EL (cell line): ENCODE data around the gene DGCR8.

Experiments used
- DNase-seq: peaks from one replicate; pipeline ENCODE4 v3.0.0-alpha.2; 2016

Gene DGCR8

GRCh38 chr22:20079745-20080444, at the start of gene DGCR8:
DGCR8 (plus strand) TSS chr22:20080241; CDS start chr22:20085964, 5,723 bp downstream.
- DNase-seq = peak; percentile 94

GRCh38 chr22:20031732-20032406, 48.2 kb upstream of the DGCR8 start:
- no peak for DNase-seq

GRCh38 chr22:20032407-20032991, 47.5 kb upstream of the DGCR8 start:
- DNase-seq = no peak

- DNase-seq = no peak
These were observed 46.9 kb upstream of the DGCR8 start for GRCh38 chr22:20033045-20033706.

GRCh38 chr22:20034143-20034542, 45.9 kb upstream of the DGCR8 start:
- DNase-seq = no peak

GRCh38 chr22:20035375-20036083, 44.5 kb upstream of the DGCR8 start:
- DNase-seq = no peak

- DNase-seq = no peak
These were observed 44.0 kb upstream of the DGCR8 start for GRCh38 chr22:20036084-20036482.

- no peak for DNase-seq
These were observed 43.3 kb upstream of the DGCR8 start for GRCh38 chr22:20036535-20037392.

- DNase-seq = no peak
These were observed 42.6 kb upstream of the DGCR8 start for GRCh38 chr22:20037419-20037818.

GRCh38 chr22:20038574-20038973, 41.5 kb upstream of the DGCR8 start:
- no peak for DNase-seq

GRCh38 chr22:20039683-20040325, 40.2 kb upstream of the DGCR8 start:
- no peak for DNase-seq

- DNase-seq = no peak
These were observed 39.5 kb upstream of the DGCR8 start for GRCh38 chr22:20040327-20041200.

- no peak for DNase-seq
These were observed 36.7 kb upstream of the DGCR8 start for GRCh38 chr22:20043057-20043996.

GRCh38 chr22:20043997-20044342, 36.1 kb upstream of the DGCR8 start:
- DNase-seq = no peak

- no peak for DNase-seq
These were observed 35.4 kb upstream of the DGCR8 start for GRCh38 chr22:20044495-20045151.

- no peak for DNase-seq
These were observed 33.3 kb upstream of the DGCR8 start for GRCh38 chr22:20046730-20047129.

- no peak for DNase-seq
These were observed 28.1 kb upstream of the DGCR8 start for GRCh38 chr22:20051927-20052308.

GRCh38 chr22:20052309-20053259, 27.5 kb upstream of the DGCR8 start:
- DNase-seq = no peak
